ENCODE data around the gene MACC1.
"Not testable (repeated sequence)": the region's sequence is repeated elsewhere in the genome, so short reads cannot be mapped to it uniquely, and the experiment has no call there.

The MACC1 gene

DNA sequence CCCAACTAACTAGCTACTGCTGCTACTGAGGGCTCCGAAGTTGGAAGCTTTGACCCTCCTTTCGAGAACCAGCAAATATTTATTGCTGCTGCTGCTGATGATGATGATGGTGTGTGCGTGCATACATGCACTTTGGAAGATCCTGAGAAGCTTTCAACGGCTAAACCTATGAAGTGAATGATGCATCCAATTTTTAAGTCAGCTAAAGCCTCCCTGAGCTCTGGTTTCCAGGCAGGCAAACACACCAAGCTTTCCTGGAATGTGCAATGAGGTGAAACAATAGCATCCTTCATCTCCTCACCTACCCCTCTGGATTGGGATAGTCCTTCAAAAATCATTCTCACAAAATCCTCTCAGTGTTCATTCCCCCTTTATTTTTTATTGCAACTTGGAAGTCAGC, 13.9 kb downstream of the MACC1 start:
- DNase-seq, result no peak

DNA sequence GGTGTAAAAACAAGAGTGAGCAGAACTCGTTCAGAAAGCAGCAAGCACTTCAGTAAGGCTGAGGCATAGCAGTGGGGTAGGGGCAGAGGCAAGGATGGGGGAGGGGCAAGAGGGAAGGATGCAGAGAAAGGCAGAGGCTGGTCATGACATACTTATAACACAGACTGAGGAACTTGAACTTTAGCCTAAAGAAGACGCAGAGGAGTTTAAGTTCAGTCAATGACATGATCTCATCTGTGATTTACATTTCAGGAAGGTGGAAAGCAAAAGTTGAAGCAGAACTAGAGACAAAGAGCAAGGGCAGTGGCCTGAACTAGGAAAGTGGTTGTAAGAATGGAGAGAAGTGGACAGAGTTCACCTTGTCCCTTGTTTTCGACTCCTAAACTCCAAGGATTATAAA, 15.8 kb downstream of the MACC1 start:
- DNase-seq, result no peak

DNA sequence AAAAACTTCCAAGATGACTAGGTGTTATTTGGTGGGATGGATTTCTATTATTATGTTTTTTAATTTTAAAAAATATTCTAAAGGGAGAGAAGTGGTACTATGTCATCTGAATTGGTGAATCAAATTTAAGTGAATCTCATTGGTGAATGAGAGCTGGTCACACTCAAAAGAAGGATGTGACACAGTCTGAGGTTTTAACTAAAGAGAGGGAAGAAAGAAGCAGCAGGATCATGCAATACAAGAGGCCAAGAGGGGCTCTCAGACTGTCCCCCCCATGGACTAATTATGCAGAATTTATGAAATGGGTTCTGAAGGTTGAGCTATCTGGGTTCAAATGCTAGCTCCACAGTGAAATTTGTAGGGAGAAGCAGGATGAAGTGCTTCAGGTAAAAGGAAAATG, 16.2 kb downstream of the MACC1 start:
- no peak for DNase-seq

DNA sequence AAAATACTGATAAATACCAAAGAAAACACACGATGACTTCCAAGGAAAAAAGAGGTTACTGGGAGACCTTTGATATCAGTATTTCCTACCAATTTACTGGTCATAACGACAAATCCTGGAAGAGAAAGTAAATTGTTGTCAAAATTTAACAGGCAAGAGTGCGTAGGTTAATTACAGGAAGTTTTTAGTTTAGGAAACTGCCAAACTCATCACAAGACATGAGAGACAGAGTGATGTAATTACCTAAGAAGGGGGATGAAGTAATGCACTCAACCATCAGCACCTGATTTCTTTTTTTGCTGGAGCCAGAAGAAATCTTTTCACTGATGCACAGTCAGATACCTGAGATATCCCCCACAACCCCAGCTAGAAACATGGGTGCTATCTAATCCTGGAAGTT, 16.8 kb downstream of the MACC1 start:
- no peak for DNase-seq

DNA sequence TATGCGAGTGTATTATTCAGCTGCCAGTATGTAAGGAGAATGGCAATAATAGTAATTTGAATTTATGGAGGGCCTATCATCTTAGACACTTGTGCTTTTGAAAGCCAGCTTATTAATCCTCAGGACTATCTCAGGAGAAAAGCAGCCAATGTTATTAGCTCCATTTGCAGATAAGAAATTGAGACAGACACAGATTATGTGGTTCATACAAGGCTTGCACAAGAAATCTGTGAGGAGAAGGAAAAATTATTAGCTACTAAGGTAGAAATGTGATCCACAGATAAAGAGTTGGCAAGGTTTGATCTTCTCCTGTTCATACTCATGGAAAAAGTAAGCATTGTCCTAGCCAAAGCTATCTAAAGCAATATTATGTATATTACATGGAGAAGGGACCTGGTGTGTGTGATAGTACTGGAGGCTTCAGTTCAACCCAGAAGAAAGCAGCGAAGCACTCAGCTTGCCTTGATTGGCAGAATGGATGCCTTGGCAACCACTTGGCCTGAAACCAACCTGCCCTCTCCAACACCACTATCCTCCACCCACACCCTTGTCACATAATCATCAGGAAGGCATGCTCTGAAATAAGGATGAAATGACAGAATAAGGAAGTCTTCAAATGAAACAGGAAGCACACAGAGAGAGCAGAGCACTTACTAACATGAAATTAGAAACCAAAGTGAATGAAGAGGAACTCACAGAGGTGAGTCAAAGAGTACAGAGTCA, 18.0 kb downstream of the MACC1 start:
- no peak for DNase-seq

DNA sequence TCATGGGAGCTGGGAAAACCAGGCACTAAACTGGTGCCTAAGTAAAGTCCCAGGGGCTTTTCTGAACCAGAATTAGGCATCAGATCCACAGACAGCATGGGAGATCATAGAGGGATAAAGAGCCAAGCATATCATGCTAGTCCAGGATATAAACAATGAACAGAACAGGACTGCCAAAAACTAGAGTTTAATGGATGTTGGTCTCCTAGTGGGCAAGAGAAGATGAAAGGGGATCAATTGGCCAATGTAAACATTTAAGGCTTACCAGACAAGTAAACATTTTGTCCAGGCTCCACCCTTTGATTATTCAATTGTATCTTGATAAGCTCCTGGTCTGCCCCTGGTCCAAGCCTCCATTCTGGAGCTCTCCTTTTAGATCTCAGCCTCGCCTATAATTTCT, 18.9 kb downstream of the MACC1 start:
- DNase-seq, result no peak

DNA sequence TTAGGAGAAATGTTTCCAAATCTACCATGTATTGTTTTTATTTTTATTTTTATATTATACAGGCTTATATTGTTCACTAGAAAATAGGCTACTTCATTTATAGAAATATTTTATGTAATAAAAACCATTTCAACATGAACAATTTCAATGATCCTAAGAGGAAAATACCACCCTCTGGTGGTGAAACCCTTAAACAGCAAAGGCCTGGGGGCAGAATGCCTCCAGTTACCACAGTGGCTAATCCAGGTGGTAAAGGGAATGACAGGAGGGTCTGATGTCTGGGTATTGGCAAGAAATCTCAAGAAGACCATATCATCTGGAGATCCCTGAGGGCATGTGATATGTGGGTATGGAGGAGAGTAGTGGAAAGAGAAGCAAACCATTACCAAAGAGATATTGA, 19.3 kb downstream of the MACC1 start:
- DNase-seq, result no peak

DNA sequence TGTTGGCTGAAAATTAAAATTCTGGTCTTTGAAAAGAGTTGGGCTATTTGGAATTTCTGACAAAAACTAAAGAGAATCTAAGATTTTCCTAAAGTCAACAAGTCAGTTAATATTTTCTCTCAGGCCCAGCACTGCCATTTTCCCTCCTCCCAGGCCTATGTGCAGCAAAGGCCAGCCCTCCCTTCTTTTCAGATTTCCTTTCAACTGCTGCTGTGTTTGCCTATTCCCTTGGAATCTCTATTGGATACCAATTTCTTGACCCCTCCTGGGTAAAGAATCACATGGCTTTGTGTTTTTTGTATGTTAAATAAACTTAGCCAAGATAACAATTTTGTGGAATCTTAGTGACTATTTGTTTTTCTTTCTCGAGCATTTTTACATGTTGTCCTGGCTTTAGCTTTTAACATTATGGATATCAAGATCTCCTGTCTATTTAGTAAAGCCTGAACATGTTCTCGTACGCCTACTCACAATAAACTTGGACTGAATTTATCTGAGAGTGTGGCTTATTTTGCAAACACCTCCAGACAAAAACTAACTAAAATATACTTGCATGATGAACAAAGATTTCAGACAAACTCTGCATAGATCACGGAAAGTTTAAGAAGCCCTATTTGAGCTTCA, 19.9 kb downstream of the MACC1 start:
- DNase-seq, result no peak

DNA sequence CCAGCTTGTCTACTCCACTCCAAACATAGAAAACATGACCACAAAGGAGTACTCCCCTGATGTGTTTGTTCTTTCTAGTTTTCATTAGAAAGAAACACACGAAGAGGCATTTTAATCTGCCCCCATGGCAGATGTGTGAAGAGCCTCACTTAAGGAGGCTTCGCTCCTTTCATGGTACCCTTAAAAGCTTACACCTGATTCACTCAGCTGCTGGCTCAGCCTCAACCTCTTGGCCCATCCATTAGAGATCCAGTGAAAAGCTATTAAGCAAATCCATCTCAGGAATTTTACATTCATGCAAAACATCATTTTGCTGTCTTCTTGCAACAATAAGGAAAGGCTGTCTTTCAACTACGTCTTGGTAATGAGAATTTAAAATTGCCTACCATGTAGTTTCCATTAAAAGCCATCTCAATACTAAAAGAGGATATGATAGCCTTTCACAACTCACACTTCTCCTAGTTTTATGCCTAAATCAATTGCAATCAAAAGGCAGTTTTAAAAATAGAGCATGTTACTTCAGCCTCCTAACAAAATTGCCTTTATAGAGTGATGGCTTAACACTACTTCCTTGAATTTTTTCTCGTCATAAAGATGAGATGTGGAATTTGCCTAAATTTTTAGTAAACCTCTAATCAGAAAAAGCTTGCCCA, 22.7 kb downstream of the MACC1 start:
- no peak for DNase-seq

DNA sequence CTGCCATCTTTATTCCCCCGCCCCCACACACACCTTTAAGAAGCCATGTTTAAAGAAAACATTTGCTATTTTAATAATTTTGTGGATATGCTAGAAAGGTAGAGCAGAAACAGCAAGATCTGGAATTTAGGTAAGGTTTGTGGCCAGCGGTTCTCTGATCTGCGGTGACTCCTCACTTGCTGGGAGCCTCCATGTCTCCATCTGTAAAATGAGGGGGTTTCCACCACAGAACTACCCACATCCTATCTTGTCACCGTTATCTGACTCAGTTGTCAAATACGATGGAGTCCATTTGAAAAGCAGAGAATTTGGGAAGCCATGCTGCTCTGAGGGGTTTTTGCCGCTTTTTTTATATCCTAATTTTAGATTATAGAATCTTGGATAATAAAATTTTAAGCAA, 23.3 kb downstream of the MACC1 start:
- DNase-seq, result no peak

DNA sequence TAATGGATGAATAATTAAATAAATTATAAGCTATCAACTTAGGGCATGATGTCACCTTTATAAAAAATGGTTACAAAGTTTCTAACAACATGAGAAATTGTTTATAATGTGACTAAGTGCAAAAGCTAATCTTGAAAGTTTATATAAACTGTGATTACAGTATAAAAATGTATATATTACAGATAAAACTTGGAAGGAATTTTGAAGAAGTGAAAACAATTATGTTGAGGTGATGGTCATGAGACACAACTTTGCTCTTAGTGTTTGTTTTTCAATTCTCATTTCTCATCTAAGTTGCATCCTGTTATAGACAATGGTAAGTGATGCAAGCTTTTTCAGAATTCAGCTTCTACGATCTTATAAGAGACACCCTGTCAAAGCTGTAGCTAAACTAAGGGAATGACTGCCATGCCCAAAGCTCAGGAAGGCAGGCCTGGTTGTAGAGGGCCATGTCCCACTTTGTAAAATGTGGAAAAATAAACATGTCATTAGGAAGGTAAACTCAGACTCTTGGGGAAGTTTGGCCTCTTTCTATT, 23.9 kb downstream of the MACC1 start:
- no peak for DNase-seq

DNA sequence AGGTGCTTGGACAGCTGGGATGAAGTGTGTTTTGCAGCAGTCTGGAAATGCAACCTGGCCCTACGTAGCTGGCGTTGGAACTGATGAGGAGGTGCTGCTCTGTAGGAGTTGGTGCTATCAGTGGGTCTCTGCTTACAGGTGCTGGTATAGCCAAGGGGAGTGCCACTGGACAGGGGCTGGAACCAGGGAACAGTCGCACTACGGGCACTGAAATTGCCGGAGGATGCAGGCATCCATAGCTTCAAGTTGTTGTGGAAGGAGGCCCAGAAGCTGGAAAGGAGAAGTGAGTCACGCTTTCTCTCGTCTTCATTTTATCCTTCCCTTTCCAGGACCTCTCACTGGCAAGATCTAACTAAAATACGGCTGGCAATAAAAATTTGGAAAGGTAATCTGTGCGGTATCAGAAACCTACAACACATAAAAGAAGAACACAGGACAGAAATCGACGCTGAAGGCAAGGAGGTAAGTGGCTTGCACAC, 25.8 kb downstream of the MACC1 start:
- DNase-seq, result no peak

DNA sequence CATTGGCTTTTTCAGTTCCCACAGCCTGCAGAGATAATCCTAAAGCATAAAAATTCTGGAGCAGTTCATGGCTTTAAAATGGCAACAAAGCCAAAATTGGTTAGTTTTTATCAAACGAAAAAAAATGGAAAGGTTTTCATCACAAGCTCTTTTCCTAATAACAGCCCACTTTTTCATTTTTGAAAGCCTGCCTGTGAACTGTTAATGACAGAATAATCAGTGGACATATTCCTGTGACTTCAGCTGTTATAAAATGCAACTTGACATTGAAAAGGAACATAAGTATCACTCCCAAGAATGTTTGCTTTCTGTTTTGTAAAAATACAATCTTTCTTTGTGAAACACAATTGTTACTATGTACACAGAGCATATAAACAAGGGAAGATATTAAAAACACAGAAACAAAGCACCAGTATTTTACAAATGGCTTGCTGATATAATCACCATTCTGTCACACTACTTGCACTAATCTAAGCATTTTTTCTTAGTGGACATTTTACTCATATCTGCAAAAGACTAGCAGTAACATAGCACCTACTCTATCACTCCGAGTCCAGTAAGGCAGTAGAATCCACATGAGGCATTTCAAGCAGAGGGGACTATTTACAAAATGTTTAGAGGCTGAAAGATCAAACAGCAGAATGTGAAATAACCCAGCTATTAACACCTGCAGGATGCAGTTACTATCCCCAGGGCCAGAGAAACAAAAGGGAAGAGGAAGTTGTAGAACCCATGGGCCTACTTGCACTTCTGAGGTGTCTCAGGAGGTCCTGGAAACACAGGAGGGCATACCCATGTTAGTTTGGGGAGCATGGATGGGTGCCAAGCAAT, 26.4 kb downstream of the MACC1 start:
- DNase-seq, result no peak

DNA sequence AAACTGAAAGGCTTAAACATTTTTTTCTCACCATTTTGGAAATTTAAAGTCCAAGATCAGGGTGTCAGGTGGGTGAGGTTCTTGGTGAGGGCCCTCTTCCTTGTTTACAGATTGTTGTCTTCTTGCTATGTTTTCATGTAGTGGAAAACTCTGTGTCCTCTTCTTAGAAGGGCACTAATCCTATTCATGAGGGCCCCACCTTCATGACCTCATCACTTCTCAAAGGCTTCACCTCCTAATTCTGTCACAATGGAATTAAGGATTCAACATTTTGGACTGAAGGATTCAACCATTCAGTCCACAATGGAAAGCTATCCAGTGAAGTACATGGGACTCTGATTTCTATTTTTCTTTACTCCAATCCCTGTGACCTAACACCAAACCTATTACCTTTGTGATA, 27.3 kb downstream of the MACC1 start:
- no peak for DNase-seq

DNA sequence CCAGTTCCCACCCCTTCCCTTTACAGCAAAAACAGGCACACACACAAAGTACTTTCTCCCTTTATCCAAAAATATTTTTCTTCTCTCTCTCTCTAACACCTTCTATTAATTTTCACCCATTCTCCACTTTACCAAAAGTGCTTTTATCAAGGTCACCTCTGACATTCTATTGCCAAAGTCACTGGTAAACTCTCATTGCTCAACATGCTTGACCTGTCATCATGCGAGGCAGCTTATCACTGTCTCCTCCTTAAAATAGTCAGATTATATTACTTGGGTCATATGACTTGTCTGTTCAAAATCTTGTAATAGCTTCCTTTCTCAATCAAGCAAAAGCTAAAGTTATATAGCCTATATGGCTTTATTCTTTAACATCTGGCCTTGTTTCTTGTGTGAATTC, 28.6 kb downstream of the MACC1 start:
- DNase-seq, result no peak

DNA sequence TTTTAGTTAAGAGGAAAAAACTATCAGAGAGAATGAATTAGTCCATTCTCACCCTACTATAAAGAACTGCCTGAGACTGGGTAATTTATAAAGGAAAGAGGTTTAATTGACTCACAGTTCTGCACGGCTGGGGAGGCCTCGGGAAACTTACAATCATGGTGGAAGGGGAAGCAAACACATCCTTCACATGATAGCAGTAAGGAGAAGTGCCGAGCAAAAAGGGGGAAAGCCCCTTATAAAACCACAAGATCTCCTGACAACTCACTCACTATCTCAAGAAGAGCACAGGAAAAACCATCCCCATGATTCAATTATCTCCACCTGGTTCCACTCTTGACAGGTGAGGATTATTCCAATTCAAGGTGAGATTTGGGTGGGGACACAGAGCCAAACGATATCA, 29.3 kb downstream of the MACC1 start:
- not testable (repeated sequence) for DNase-seq

DNA sequence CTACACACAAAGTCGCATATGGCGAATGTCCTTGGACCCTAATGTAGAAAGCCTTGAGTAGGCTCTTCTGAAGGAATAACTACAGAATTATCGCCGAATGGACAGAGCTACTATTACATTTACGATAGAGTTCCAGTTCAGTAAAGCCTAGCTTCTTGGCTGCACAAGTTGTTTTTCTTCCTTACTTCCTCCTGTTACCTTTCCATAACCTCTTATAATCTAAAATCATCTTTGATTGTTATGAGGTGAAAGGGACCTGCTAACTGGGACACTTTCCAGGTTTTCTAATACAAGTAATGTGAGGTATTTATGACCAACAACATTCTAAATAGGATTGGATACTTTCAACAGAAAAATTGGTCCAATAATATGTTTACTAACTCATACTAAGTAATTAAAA, 31.2 kb downstream of the MACC1 start:
- DNase-seq, result no peak

DNA sequence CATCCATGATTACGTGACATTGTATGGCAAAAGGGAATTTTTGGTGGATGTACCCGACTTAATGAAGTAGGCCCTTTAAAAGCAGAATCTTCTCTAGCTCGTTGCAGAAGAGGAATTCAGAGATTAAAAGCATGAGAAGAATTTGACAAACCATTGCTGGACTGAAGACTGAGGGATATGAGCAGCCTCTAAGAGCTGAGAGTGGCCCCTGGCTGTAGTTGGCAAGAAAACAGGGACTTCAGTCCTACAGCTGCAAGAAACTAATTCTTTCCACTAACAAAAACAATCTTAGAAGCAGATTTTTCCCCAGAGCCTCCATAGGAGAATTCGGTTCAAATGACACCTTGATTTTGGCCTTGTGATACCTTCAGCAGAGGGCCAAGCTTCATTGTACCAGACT, 34.1 kb downstream of the MACC1 start:
- no peak for DNase-seq

DNA sequence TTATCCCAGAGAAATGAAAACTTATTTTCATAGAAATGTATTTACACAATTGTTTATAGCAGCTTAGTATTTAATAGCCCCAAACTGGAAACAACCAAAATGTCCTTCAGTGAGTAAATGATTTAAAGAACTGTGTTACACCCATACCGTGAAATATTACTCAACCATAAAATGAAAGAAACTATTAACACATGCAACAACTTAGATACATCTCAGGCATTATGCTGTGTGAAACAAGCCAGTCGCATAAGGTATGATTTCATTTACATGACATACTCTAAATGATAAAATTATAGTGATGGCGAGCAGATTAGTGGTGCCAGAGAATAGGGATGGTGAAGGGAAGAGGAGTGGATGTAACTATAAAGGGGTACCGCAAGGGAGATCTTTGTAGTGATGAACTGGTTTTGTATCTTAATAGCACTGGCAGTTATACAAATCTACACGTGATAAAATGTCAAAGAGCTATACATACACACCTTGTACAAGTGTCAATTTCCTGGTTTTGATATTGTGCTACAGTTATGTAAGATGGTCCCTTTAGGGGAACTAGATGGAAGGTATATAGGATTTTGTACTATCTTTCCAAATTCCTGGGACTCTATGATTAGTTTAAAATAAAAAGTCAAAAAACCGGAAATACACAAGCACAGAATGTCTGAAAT, 40.5 kb downstream of the MACC1 start:
- DNase-seq, result no peak

DNA sequence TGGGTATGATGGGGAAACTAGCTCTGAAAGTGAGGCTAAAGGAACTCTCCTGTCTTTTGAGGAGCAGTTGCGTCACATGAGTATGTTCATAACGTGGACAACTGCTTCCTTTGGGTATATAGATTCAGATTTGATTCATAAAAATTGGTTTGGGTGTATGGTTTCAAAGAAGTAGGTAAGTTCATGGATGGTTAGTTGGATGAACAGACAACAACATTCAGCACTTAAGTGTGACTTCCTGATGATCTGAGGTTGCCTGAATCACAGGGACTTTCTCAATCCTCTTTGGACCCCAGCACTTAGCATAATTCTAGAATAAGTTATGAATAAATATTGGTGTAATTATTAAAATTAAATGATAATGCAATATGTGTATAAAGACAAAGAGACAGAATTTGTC, 43.4 kb downstream of the MACC1 start:
- no peak for DNase-seq

DNA sequence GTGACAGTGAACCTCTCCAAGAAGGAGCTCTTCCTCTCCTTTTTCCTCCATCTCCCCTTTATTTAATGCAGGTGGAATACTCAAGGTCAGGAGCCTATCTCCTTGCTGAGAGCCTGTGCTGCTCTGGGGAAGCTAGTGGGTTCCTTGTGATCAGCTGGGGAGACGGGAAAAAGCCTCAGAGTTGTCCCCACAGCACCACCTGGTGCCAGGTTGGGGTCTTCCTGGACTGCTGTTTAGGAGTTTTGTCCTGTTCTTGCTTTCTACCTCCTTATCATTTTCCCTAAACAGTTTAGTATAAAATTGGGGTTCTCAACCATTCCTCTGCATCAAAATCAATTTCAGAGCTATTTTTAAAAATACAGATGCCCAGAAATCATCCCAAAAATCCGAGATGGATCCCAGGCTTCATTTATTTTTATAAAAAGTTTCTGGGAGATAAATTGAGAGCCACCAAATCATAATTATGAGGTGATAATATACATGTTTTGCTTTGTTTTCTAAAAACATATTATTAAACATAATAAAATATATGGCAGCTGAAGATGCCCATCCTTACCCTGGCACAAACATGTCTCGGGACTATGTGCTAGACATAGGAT, 44.3 kb downstream of the MACC1 start:
- no peak for DNase-seq

DNA sequence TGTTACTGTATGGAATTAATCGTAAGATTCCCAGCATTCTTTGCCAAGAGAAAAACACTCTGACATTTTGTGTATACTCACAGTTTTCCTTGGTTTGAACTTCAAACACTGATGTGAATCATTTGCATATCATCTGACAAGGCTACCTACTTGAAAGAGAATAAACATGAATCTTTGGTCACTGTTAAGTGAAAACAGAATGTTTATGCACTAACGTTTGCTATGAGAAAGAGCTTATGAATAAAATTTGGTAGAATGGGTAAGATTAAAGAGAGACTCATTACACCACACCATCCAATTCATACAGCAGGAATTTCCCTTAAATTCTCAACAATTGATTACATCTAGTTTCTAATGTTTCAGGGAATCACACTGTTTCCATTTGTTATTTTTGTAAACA, 46.6 kb downstream of the MACC1 start:
- no peak for DNase-seq
